ENCODE results near the gene CEP83. TPM values are rescaled to one million over a fixed set of nuclear protein-coding genes. Genes with fewer than 3 reads are reported as not detected.

The CEP83 gene
- total and polyA plus RNA-seq, 9 of the 15 experiments (the other 6 are each of a cell fraction or from before 2014, with no cell fraction given), result 5.3 to 40.5 (median 31.3) TPM

DNA sequence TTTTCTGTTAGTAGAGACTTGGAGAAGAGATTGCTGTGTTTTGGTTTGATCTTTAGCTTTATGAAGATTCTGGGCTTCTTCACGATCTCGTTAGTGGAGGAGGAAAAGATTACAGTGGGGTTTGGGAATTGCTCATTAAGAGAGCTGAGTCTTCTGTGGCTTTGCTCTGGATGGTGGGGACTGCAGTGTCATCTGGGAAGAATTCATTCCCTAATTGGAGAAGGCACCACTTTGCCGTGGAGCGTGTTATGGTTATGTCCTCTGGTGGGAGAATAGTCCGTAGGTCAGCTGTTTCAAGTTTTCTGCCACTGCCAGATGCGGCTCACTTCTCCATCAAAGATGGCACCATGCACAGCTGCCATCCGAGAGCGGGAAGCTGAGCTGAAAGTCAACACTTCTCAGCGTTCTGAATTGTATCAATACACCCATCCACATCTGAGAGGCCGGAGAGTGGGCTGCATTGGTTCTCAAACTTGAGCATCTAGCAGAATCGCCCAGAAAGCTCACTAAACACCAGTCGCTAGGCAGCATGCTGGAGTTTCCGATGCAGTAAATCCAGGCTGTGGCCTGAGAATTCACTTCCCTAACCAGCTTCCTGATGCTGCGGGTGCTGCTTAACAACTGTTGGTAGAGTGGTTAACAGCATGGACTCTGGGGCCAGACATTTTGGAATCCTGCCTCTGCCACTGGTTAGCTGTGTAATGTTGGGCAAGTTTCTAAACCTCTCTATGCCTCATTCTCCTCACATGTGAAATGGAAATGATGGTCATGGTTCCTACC lies 193.5 kb downstream of the CEP83 start:
- Histone ChIP-seq H2AFZ (ENCODE audit: low read depth, low read length) (no peak overlapping the region), H3K36me3 (ENCODE audit: control insufficient read depth, insufficient read depth, low read length) (no peaks in the 10 kb centered on the region), H3K27ac (ENCODE audit: extremely low read depth, low read depth, low read length) (no peak overlapping the region), H3K79me2 (ENCODE audit: control insufficient read depth, insufficient read depth, low read length) (no peaks in the 10 kb centered on the region), H3K27me3 (ENCODE audit: control insufficient read depth in 2 of 2, insufficient read depth in 2 of 2, low read length in 2 of 2) (peaks cover 30 to 44% of the 10 kb centered on the region in 2 experiments), H3K9ac (ENCODE audit: insufficient read depth in 1 of 2, low read depth in 2 of 2, low read length in 2 of 2) (no peak overlapping the region), H4K20me1 (replicated peaks; ENCODE audit: control insufficient read depth, insufficient read depth, low read length) (no peaks in the 10 kb centered on the region), H3K4me2 (ENCODE audit: insufficient read depth, low read length) (no peak overlapping the region), H3K9me1 (ENCODE audit: control insufficient read depth, insufficient read depth, low read length) (no peaks in the 10 kb centered on the region), H3K4me1 (replicated peaks in 1 of 2; ENCODE audit: control insufficient read depth in 2 of 2, insufficient read depth in 2 of 2, low read length in 2 of 2) (peaks cover 10 to 11% of the 10 kb centered on the region in 2 experiments; a peak in 4 of 5 replicates), H3K4me3 (no peak overlapping the region), H3K9me3 (replicated peaks; ENCODE audit: control insufficient read depth, insufficient read depth, low read depth, low read length) (no peaks in the 10 kb centered on the region)
- no TSS peak for BruUV-seq (replicated peaks)
- no peak for ATAC-seq
- TF ChIP-seq, protein P1, sequence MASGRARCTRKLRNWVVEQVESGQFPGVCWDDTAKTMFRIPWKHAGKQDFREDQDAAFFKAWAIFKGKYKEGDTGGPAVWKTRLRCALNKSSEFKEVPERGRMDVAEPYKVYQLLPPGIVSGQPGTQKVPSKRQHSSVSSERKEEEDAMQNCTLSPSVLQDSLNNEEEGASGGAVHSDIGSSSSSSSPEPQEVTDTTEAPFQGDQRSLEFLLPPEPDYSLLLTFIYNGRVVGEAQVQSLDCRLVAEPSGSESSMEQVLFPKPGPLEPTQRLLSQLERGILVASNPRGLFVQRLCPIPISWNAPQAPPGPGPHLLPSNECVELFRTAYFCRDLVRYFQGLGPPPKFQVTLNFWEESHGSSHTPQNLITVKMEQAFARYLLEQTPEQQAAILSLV (tag; IDR thresholded peaks at IDR 0.05), result no peak
- TF ChIP-seq ZNF140 (CRISPR knock-in tag; IDR thresholded peaks at IDR 0.05) (no peak), ASH1L (IDR thresholded peaks at IDR 0.05; ENCODE audit: borderline replicate concordance, low read depth, partially characterized antibody) (no peak), HNRNPLL (IDR thresholded peaks at IDR 0.05; ENCODE audit: low read depth, low read length, poor library complexity, severe bottlenecking) (no peak), ZZZ3 (IDR thresholded peaks at IDR 0.05) (no peak), ESRRA (IDR thresholded peaks at IDR 0.05; ENCODE audit: borderline replicate concordance, low read depth) (no peak), SRSF7 (optimal IDR thresholded peaks at IDR 0.05; ENCODE audit: low read depth, low read length) (no peak), NCOA1 (IDR thresholded peaks at IDR 0.05; ENCODE audit: low read depth) (no peak), NCOA6 (IDR thresholded peaks at IDR 0.05) (no peak), LARP7 (IDR thresholded peaks at IDR 0.05) (no peak), FUS (optimal IDR thresholded peaks at IDR 0.05; ENCODE audit: low read depth, low read length) (no peak), RCOR1 (IDR thresholded peaks at IDR 0.05; ENCODE audit: borderline replicate concordance in 1 of 2, low read depth in 2 of 2, low read length in 2 of 2) (no peak), ATF7 (IDR thresholded peaks at IDR 0.05) (no peak), HDAC3 (IDR thresholded peaks at IDR 0.05; ENCODE audit: borderline replicate concordance, partially characterized antibody) (no peak), PTTG1 (tag; IDR thresholded peaks at IDR 0.05; ENCODE audit: low read depth) (no peak), GTF2A2 (tag; IDR thresholded peaks at IDR 0.05) (no peak), CC2D1A (IDR thresholded peaks at IDR 0.05) (no peak), GTF2F1 (IDR thresholded peaks at IDR 0.05; ENCODE audit: low read depth, low read length) (no peak)
- TF ChIP-seq, protein P2, sequence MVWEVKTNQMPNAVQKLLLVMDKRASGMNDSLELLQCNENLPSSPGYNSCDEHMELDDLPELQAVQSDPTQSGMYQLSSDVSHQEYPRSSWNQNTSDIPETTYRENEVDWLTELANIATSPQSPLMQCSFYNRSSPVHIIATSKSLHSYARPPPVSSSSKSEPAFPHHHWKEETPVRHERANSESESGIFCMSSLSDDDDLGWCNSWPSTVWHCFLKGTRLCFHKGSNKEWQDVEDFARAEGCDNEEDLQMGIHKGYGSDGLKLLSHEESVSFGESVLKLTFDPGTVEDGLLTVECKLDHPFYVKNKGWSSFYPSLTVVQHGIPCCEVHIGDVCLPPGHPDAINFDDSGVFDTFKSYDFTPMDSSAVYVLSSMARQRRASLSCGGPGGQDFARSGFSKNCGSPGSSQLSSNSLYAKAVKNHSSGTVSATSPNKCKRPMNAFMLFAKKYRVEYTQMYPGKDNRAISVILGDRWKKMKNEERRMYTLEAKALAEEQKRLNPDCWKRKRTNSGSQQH (CRISPR knock-in tag; IDR thresholded peaks at IDR 0.05), result no peak
- TF ChIP-seq, protein P3, sequence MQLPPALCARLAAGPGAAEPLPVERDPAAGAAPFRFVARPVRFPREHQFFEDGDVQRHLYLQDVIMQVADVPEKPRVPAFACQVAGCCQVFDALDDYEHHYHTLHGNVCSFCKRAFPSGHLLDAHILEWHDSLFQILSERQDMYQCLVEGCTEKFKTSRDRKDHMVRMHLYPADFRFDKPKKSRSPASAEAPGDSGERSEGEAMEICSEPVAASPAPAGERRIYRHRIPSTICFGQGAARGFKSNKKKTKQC (CRISPR knock-in tag; IDR thresholded peaks at IDR 0.05), result no peak
- in situ Hi-C loops (cut with MboI) (no loop called here), intact Hi-C loops (cut with micrococcal nuclease) (no loop called here)
- POLR2A ChIA-PET, result no interaction called here
- CTCF ChIA-PET (ENCODE audit: low intra/inter-chr PET ratio), result interaction anchor here (0.6 kb wide), 1 partner anchor 717 kb away, joined by 3 read pairs; no protein-coding TSS in a partner anchor
- no peak for DNase-seq (ENCODE audit: extremely low read depth in 1 of 4, low spot score in 3 of 4)
- FAIRE-seq, result no peak
- 6% methylated on average over 14 of the region's 14 CpGs for WGBS (ENCODE audit: insufficient coverage, low coverage, missing lambda C conversion rate)

Data from K562 (cell line).